HepG2 (cell line): ENCODE results near the gene PUS1. TPM values are rescaled to one million over a fixed set of nuclear protein-coding genes. Genes with fewer than 3 reads are reported as not detected.
"Not testable (repeated sequence)": the region's sequence is repeated elsewhere in the genome, so short reads cannot be mapped to it uniquely, and the experiment has no call there.

ENCODE experiments used
- ATAC-seq: fragments of 200-7000 bp; cut with Tn5 transposase; 3 replicates; pipeline ENCODE4 v1.9.1; 2020; ENCODE audit warnings: mild to moderate bottlenecking, moderate library complexity
- BruUV-seq: library from RNA; stranded (reverse); fragments of 400-500 nt; replicated peaks from 2 replicates; lab custom pipeline; 2021; lab: Mats Ljungman, UMichigan
- CTCF ChIA-PET: fragments of 300-600 bp; formaldehyde crosslinking; extraction: SDS; loops from one replicate; lab custom pipeline; 2021; ENCODE audit warnings: low total read pairs, inconsistent platforms, low intra/inter-chr PET ratio; lab: Yijun Ruan, JAX
- POLR2A ChIA-PET: fragments of 350-600 bp; sonication (Branson Sonifier 250); formaldehyde crosslinking; loops from one replicate; lab custom pipeline; 2020; ENCODE audit warnings: antibody characterized with exemption, inconsistent platforms; lab: Yijun Ruan, JAX
- DNase-seq: peaks from one replicate; pipeline ENCODE4 v3.0.0-alpha.2; 2015; ENCODE audit warnings: low spot score
- FAIRE-seq: peaks from 3 replicates; lab custom pipeline; 2011; peaks lifted over from hg19 to GRCh38; lab: Jason Lieb, UNC
- H2AFZ ChIP-seq: one replicate; pipeline ENCODE4 v1.6.1; 2011; ENCODE audit warnings: low read length, inconsistent platforms
- H3K27ac ChIP-seq: fragments of 300-600 bp; 3 replicates; pipeline ENCODE4 v1.8.0; 2011; ENCODE audit warnings: mixed run types, mild to moderate bottlenecking, mixed read lengths, low read length, inconsistent platforms; ENCODE audit not compliant: insufficient read depth; ENCODE audit errors: extremely low read length
- H3K27me3 ChIP-seq, 2 experiments: fragments of 200-600 bp in 1 of 2; 2 replicates in 1 of 2; 3 replicates in 1 of 2; pipeline versions ENCODE4 v1.6.0 to v1.8.0; 2011; ENCODE audit warnings: low read length in 2 of 2, mild to moderate bottlenecking in 2 of 2, moderate library complexity in 2 of 2, inconsistent platforms in 1 of 2; ENCODE audit not compliant: insufficient read depth in 2 of 2, control insufficient read depth in 1 of 2
- H3K36me3 ChIP-seq, 2 experiments: fragments of 200-600 bp in 1 of 2; replicated peaks in 1 of 2; 2 replicates in 1 of 2; 3 replicates in 1 of 2; pipeline versions ENCODE4 v1.5.1 to v1.8.0; 2011; ENCODE audit warnings: low read length in 2 of 2, inconsistent platforms in 1 of 2; ENCODE audit not compliant: insufficient read depth in 2 of 2, control insufficient read depth in 1 of 2
- H3K4me1 ChIP-seq: 2 replicates; pipeline ENCODE4 v1.5.1; 2012; ENCODE audit warnings: low read length, inconsistent platforms; ENCODE audit not compliant: insufficient read depth
- H3K4me2 ChIP-seq: 2 replicates; pipeline ENCODE4 v1.6.0; 2011; ENCODE audit warnings: low read depth, low read length, inconsistent platforms
- H3K4me3 ChIP-seq, 3 experiments: fragments of 200-600 bp in 1 of 3; sonication (generic), shearing (Covaris generic) in 1 of 3; replicated peaks in 1 of 3; 2 replicates each; pipeline ENCODE4 v1.5.1; 2011 to 2016; ENCODE audit warnings: low read length in 3 of 3, inconsistent platforms in 2 of 3, low read depth in 2 of 3, mild to moderate bottlenecking in 2 of 3, control low read depth in 1 of 3, mixed read lengths in 1 of 3; ENCODE audit not compliant: insufficient read depth in 1 of 3
- H3K79me2 ChIP-seq: one replicate; pipeline ENCODE4 v1.6.1; 2011; ENCODE audit warnings: low read length, inconsistent platforms; ENCODE audit not compliant: insufficient read depth
- H3K9ac ChIP-seq: 2 replicates; pipeline ENCODE4 v1.6.0; 2011; ENCODE audit warnings: mild to moderate bottlenecking, low read depth, low read length, inconsistent platforms; ENCODE audit not compliant: insufficient read depth
- H3K9me3 ChIP-seq: 2 replicates; pipeline ENCODE4 v1.5.1; 2012; ENCODE audit warnings: mild to moderate bottlenecking, low read length
- H4K20me1 ChIP-seq: 2 replicates; pipeline ENCODE4 v1.6.0; 2011; ENCODE audit warnings: inconsistent platforms, mild to moderate bottlenecking, low read length, moderate library complexity; ENCODE audit not compliant: insufficient read depth
- AHR ChIP-seq: IDR thresholded peaks from 2 replicates; pipeline ENCODE4 v1.6.1; 2018; ENCODE audit warnings: missing genetic modification reagents, missing compliant biosample characterization
- FOXA1 ChIP-seq, 2 experiments: fragments of 450-650 bp in 1 of 2; sonication (generic) in 1 of 2; formaldehyde crosslinking in 1 of 2; IDR thresholded peaks; 2 replicates each; pipeline versions ENCODE4 v1.4.0 to v1.6.1; 2016 to 2020; ENCODE audit warnings: missing genetic modification reagents in 1 of 2
- WGBS: methylation state at CpG from one replicate; pipeline ENCODE4 v1.1.6; 2017; ENCODE audit warnings: low lambda C conversion rate; 5-methylcytosine and 5-hydroxymethylcytosine counted together
- in situ Hi-C: cut with HindIII; loops from 2 replicates; pipeline ENCODE4 v1.10.0; 2017; ENCODE audit warnings: low pct_unique_long_range_greater_than_20kb; ENCODE audit not compliant: extremely low pct_ligation_motif_present
- intact Hi-C: fragments of 100-400 bp; cut with micrococcal nuclease; formaldehyde crosslinking; loops from one replicate; pipeline ENCODE4 v1.10.0; 2022; ENCODE audit not compliant: unreplicated experiment
- polyA plus RNA-seq, 8 experiments: library from polyadenylated mRNA; depleted of rRNA in 3 of 8; stranded (reverse) in 7 of 8; unstranded in 1 of 8; fragments of >200 nt; fragmentation: Illumina TruSeq in 4 of 8; extraction: Trizol in 4 of 8; gene quantifications; 2 replicates each; pipeline versions ENCODE4 v1.2.1 to v1.2.3, GENCODE V29; 2011 to 2016; ENCODE audit warnings: low read depth in 4 of 8, missing spikeins in 1 of 8, mixed read lengths in 1 of 8; ENCODE audit not compliant: insufficient read depth in 1 of 8
- total RNA-seq, 5 experiments: library from RNA; depleted of rRNA; stranded (reverse); fragments of >200 nt; fragmentation: Illumina TruSeq; extraction: Trizol; gene quantifications; 2 replicates each; pipeline ENCODE4 v1.2.3, GENCODE V29; 2016; ENCODE audit warnings: low read depth in 1 of 5
- TF ChIP-seq, protein P1 (sequence below): sonication (generic); formaldehyde crosslinking; IDR thresholded peaks from 2 replicates; pipeline ENCODE4 v1.4.0; 2020; ENCODE audit warnings: mild to moderate bottlenecking, missing genetic modification reagents
- TF ChIP-seq, protein P2 (sequence below): sonication (generic); formaldehyde crosslinking; IDR thresholded peaks from 2 replicates; pipeline ENCODE4 v1.4.0; 2020; ENCODE audit warnings: missing genetic modification reagents

PUS1 gene
- total and polyA plus RNA-seq, 2 of the 13 experiments (the other 11 are each of a cell fraction or from before 2014, with no cell fraction given) = 19.2 to 24.7 TPM

- intact Hi-C loops = loop anchor here (10.0 kb wide), 1 partner anchor 57 kb away; no protein-coding TSS in a partner anchor
- DNase-seq, H3K4me3 ChIP-seq, H4K20me1 ChIP-seq, H3K27ac ChIP-seq, H2AFZ ChIP-seq, ATAC-seq, CTCF ChIA-PET, in situ Hi-C loops, BruUV-seq, H3K9ac ChIP-seq, H3K36me3 ChIP-seq, FAIRE-seq, POLR2A ChIA-PET, H3K4me2 ChIP-seq, H3K9me3 ChIP-seq, H3K27me3 ChIP-seq, H3K79me2 ChIP-seq: not testable (repeated sequence)
- peaks cover 19% of the 10 kb centered on the region for H3K4me1 ChIP-seq
- WGBS = 76% methylated on average over 8 of the region's 8 CpGs
Measured at GRCh38 chr12:131891722-131892121, 37.4 kb upstream of the PUS1 start.

- 8% methylated on average over 21 of the region's 26 CpGs for WGBS
- CTCF ChIA-PET = no interaction called here
- peak; percentile 19 for ATAC-seq
- TF ChIP-seq, protein P1, sequence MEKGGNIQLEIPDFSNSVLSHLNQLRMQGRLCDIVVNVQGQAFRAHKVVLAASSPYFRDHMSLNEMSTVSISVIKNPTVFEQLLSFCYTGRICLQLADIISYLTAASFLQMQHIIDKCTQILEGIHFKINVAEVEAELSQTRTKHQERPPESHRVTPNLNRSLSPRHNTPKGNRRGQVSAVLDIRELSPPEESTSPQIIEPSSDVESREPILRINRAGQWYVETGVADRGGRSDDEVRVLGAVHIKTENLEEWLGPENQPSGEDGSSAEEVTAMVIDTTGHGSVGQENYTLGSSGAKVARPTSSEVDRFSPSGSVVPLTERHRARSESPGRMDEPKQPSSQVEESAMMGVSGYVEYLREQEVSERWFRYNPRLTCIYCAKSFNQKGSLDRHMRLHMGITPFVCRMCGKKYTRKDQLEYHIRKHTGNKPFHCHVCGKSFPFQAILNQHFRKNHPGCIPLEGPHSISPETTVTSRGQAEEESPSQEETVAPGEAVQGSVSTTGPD (CRISPR knock-in tag) = no peak
- no peak for TF ChIP-seq FOXA1 (IDR thresholded peaks at IDR 0.05)
- 0 out of 2 replicates have a peak, but pooled peaks have one; percentile 10 for TF ChIP-seq FOXA1 (CRISPR knock-in tag; IDR thresholded peaks at IDR 0.05)
- TF ChIP-seq AHR (CRISPR knock-in tag) = 0 out of 2 replicates have a peak, but pooled peaks have one; percentile 48
- TF ChIP-seq, protein P2, sequence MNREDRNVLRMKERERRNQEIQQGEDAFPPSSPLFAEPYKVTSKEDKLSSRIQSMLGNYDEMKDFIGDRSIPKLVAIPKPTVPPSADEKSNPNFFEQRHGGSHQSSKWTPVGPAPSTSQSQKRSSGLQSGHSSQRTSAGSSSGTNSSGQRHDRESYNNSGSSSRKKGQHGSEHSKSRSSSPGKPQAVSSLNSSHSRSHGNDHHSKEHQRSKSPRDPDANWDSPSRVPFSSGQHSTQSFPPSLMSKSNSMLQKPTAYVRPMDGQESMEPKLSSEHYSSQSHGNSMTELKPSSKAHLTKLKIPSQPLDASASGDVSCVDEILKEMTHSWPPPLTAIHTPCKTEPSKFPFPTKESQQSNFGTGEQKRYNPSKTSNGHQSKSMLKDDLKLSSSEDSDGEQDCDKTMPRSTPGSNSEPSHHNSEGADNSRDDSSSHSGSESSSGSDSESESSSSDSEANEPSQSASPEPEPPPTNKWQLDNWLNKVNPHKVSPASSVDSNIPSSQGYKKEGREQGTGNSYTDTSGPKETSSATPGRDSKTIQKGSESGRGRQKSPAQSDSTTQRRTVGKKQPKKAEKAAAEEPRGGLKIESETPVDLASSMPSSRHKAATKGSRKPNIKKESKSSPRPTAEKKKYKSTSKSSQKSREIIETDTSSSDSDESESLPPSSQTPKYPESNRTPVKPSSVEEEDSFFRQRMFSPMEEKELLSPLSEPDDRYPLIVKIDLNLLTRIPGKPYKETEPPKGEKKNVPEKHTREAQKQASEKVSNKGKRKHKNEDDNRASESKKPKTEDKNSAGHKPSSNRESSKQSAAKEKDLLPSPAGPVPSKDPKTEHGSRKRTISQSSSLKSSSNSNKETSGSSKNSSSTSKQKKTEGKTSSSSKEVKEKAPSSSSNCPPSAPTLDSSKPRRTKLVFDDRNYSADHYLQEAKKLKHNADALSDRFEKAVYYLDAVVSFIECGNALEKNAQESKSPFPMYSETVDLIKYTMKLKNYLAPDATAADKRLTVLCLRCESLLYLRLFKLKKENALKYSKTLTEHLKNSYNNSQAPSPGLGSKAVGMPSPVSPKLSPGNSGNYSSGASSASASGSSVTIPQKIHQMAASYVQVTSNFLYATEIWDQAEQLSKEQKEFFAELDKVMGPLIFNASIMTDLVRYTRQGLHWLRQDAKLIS (CRISPR knock-in tag) = no peak
Measured at GRCh38 chr12:131892711-131893604, 36.1 kb upstream of the PUS1 start.

More at GRCh38 chr12:131892711-131893604, 36.1 kb upstream of the PUS1 start:
- H4K20me1 ChIP-seq = peaks cover 13% of the 10 kb centered on the region; the same call in 1 of the 2 replicates
- H3K27me3 ChIP-seq = peaks cover 2 to 9% of the 10 kb centered on the region in 2 experiments; a peak in 4 of 5 replicates
- H3K9me3 ChIP-seq = no peaks in the 10 kb centered on the region
- H3K4me1 ChIP-seq = peaks cover 24% of the 10 kb centered on the region
- FAIRE-seq = no peak
- peak overlapping the region; percentile 0 to 65 (median 20); a peak in 5 of 6 replicates for H3K4me3 ChIP-seq
- POLR2A ChIA-PET = interaction anchor here (0.7 to 1.9 kb wide), 4 partner anchors 31 to 1068 kb away, joined by 3 to 11 read pairs (median 4); no protein-coding TSS in a partner anchor
- peaks cover 1 to 5% of the 10 kb centered on the region in 2 experiments; a peak in 3 of 5 replicates for H3K36me3 ChIP-seq
- H3K9ac ChIP-seq = 0 out of 2 replicates have a peak overlapping the region, but pooled peaks have one; percentile 12
- DNase-seq = no peak
- intact Hi-C loops = loop anchor here (10.0 kb wide), 1 partner anchor 58 kb away; no protein-coding TSS in a partner anchor
- peak overlapping the region; percentile 58 for H2AFZ ChIP-seq
- peak overlapping the region; percentile 79 for H3K4me2 ChIP-seq
- in situ Hi-C loops = no loop called here
- no peak overlapping the region for H3K27ac ChIP-seq
- BruUV-seq = no TSS peak
- peaks cover 8% of the 10 kb centered on the region for H3K79me2 ChIP-seq
